HL-60 (cell line): ENCODE data around the gene LCE3C.

Experiments used
- DNase-seq, 2 experiments: peaks; one replicate each; pipeline ENCODE4 v3.0.0-alpha.2; 2010 to 2020; ENCODE audit warnings: low read depth in 1 of 2, low spot score in 1 of 2
- H3K27ac ChIP-seq: fragments of 250-450 bp; sonication (Bioruptor Pico); replicated peaks from 2 replicates; pipeline ENCODE4 v1.5.1; 2020; ENCODE audit warnings: mild to moderate bottlenecking, moderate library complexity
- H3K27me3 ChIP-seq: fragments of 250-450 bp; sonication (Bioruptor Pico); 2 replicates; pipeline ENCODE4 v1.5.1; 2021; ENCODE audit warnings: mild to moderate bottlenecking, moderate library complexity; ENCODE audit not compliant: insufficient read depth, poor library complexity, severe bottlenecking
- H3K4me3 ChIP-seq: replicated peaks from 2 replicates; pipeline ENCODE4 v1.5.1; 2011; ENCODE audit warnings: mild to moderate bottlenecking, control low read depth, low read length; ENCODE audit not compliant: insufficient read depth
- GABPA ChIP-seq: IDR thresholded peaks from 2 replicates; pipeline ENCODE4 v1.6.1; 2012; ENCODE audit warnings: low read depth
- POLR2AphosphoS5 ChIP-seq: IDR thresholded peaks from 2 replicates; pipeline ENCODE4 v1.6.1; 2012; ENCODE audit warnings: low read depth
- SPI1 ChIP-seq: IDR thresholded peaks from 2 replicates; pipeline ENCODE4 v1.6.1; 2012; ENCODE audit warnings: low read depth, mild to moderate bottlenecking, borderline replicate concordance
- long read RNA-seq: library from polyadenylated mRNA; unstranded; transcript quantifications from one replicate; pipeline ENCODE4 v2.0.0, GENCODE V29; 2020
- TF ChIP-seq, protein P1 (sequence below): IDR thresholded peaks from 2 replicates; pipeline ENCODE4 v1.6.1; 2012; ENCODE audit warnings: low read depth; ENCODE audit not compliant: insufficient replicate concordance
- TF ChIP-seq, protein P2 (sequence below): IDR thresholded peaks from one replicate; pipeline ENCODE4 v1.5.1; 2011; ENCODE audit warnings: low read length, control low read depth, inconsistent platforms; ENCODE audit not compliant: insufficient read depth

Gene LCE3C, protein sequence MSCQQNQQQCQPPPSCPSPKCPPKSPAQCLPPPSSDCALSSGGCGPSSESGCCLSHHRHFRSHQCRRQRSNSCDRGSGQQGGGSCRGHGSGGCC
- long read RNA-seq: 0 reads

DNA sequence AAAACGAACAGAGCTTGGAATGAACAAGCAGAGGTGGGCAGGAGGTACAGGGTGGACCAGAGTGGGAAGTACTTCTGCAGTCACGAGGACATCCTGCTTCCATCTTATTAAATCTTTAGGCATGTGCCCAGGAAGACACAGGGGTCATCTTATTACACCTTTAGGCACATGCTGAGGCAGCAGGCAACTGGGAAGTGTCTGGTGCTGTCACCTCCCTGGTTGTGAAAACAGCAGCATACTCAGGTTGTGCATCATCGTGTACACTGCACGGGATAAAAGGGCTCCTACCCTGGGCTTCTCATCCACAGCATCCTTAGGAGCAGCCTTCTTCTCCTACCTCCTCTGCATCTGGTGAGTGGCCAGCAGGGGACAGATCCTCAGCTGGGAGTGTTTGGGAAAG is at the start of gene LCE3C:
Gene LCE3C (plus strand): TSS at position 301 of the 400 bp plus-strand sequence. CDS start 498 bp downstream, outside the sequence.
- Histone ChIP-seq H3K27ac (no peak within 1 kb of the TSS), H3K27me3 (no peaks in the 10 kb centered on the region), H3K4me3 (no peak within 1 kb of the TSS)
- no peak for DNase-seq
- TF ChIP-seq, protein P1, sequence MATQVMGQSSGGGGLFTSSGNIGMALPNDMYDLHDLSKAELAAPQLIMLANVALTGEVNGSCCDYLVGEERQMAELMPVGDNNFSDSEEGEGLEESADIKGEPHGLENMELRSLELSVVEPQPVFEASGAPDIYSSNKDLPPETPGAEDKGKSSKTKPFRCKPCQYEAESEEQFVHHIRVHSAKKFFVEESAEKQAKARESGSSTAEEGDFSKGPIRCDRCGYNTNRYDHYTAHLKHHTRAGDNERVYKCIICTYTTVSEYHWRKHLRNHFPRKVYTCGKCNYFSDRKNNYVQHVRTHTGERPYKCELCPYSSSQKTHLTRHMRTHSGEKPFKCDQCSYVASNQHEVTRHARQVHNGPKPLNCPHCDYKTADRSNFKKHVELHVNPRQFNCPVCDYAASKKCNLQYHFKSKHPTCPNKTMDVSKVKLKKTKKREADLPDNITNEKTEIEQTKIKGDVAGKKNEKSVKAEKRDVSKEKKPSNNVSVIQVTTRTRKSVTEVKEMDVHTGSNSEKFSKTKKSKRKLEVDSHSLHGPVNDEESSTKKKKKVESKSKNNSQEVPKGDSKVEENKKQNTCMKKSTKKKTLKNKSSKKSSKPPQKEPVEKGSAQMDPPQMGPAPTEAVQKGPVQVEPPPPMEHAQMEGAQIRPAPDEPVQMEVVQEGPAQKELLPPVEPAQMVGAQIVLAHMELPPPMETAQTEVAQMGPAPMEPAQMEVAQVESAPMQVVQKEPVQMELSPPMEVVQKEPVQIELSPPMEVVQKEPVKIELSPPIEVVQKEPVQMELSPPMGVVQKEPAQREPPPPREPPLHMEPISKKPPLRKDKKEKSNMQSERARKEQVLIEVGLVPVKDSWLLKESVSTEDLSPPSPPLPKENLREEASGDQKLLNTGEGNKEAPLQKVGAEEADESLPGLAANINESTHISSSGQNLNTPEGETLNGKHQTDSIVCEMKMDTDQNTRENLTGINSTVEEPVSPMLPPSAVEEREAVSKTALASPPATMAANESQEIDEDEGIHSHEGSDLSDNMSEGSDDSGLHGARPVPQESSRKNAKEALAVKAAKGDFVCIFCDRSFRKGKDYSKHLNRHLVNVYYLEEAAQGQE: no peak
- TF ChIP-seq SPI1: no peak
- no peak for TF ChIP-seq POLR2AphosphoS5
- TF ChIP-seq, protein P2, sequence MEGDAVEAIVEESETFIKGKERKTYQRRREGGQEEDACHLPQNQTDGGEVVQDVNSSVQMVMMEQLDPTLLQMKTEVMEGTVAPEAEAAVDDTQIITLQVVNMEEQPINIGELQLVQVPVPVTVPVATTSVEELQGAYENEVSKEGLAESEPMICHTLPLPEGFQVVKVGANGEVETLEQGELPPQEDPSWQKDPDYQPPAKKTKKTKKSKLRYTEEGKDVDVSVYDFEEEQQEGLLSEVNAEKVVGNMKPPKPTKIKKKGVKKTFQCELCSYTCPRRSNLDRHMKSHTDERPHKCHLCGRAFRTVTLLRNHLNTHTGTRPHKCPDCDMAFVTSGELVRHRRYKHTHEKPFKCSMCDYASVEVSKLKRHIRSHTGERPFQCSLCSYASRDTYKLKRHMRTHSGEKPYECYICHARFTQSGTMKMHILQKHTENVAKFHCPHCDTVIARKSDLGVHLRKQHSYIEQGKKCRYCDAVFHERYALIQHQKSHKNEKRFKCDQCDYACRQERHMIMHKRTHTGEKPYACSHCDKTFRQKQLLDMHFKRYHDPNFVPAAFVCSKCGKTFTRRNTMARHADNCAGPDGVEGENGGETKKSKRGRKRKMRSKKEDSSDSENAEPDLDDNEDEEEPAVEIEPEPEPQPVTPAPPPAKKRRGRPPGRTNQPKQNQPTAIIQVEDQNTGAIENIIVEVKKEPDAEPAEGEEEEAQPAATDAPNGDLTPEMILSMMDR: no peak
- no peak for TF ChIP-seq GABPA

DNA sequence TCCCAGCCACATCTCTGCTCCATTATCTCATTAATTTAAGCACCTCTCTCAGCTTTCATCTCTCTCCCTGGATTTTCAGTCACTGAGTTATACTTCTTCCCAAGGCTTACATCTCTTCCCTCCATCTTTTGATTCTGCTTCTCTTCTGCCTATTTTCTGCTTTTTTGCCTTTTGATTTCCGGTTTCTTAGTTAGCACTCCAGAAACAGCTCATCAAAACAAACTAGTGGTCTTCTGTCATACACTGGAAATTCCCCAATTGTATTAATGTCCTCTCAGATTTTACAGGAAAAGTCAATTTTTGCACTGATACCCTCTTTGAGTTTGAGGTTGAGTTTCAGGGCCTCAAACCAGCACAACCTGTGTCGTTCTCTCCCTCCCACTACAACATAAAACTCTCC is 34.9 kb upstream of the LCE3C start:
- Histone ChIP-seq H3K4me3 (no peak overlapping the region), H3K27ac (no peak overlapping the region), H3K27me3 (no peaks in the 10 kb centered on the region)
- no peak for DNase-seq
- TF ChIP-seq SPI1 (no peak), GABPA (no peak), POLR2AphosphoS5 (no peak)
- TF ChIP-seq, protein P2: no peak
- TF ChIP-seq, protein P1: no peak

DNA sequence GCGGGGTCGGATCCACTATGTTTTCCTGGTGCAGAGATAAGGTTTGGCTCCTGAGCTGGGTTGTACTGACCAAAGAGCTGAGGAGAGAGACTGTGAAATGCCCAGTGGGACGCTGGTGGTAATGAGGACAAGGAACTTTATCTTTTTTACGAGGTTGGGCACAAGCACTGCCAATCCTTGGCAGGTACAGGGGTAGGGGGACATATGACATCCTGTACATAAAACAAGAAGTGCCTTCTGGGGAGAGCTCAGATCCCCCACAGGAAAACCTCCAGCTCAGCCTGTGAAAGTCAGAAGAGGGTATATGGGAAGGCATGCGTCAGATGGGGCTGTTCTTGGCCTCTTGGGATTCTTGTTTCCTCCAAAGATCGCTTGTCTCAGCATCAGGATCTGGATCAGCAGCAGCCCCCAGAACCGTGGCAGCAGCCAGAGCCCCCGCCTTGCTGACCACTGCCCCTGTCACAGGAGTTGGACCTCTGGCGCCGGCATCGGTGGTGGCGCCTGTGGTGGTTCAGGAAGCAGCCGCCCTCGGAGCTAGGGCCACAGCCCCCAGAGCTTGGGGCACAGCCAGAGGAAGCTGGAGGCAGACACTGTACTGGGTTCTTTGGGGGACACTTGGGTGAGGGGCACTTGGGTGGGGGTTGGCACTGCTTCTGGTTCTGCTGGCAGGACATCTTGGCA is 34.4 kb upstream of the LCE3C start:
- TF ChIP-seq, protein P1: no peak
- TF ChIP-seq SPI1: no peak
- no peak for TF ChIP-seq POLR2AphosphoS5
- TF ChIP-seq, protein P2: no peak
- no peak for TF ChIP-seq GABPA
- Histone ChIP-seq H3K27ac (no peak overlapping the region), H3K27me3 (no peaks in the 10 kb centered on the region), H3K4me3 (no peak overlapping the region)
- no peak for DNase-seq
